H9 (cell line): ENCODE results near the gene FAM163B. TPM values are rescaled to one million over a fixed set of nuclear protein-coding genes. Genes with fewer than 3 reads are reported as not detected.

Experiments used
- DNase-seq: peaks from one replicate; pipeline ENCODE4 v3.0.0-alpha.2; 2017
- H2AFZ ChIP-seq: one replicate; pipeline ENCODE4 v1.6.1; 2013; ENCODE audit warnings: mild to moderate bottlenecking, low read length, control low read depth, moderate library complexity
- H2AK5ac ChIP-seq: 2 replicates; pipeline ENCODE4 v1.6.1; 2013; ENCODE audit warnings: low read length, control low read depth, mixed read lengths; ENCODE audit not compliant: insufficient read length
- H2BK120ac ChIP-seq: one replicate; pipeline ENCODE4 v1.6.1; 2013; ENCODE audit warnings: low read depth, mild to moderate bottlenecking, low read length, control low read depth, inconsistent platforms; ENCODE audit not compliant: poor library complexity, severe bottlenecking
- H2BK12ac ChIP-seq: 2 replicates; pipeline ENCODE4 v1.6.1; 2013; ENCODE audit warnings: low read length, control low read depth, mixed read lengths, low read depth; ENCODE audit not compliant: insufficient read length
- H2BK15ac ChIP-seq: 2 replicates; pipeline ENCODE4 v1.6.1; 2013; ENCODE audit warnings: low read depth, low read length, control low read depth
- H2BK20ac ChIP-seq: one replicate; pipeline ENCODE4 v1.6.1; 2013; ENCODE audit warnings: low read depth, mild to moderate bottlenecking, low read length, control low read depth, inconsistent platforms; ENCODE audit not compliant: poor library complexity, severe bottlenecking
- H2BK5ac ChIP-seq: 2 replicates; pipeline ENCODE4 v1.6.1; 2013; ENCODE audit warnings: low read length, control low read depth, mixed read lengths; ENCODE audit not compliant: insufficient read length
- H3K14ac ChIP-seq: 2 replicates; pipeline ENCODE4 v1.6.1; 2013; ENCODE audit warnings: low read length, control low read depth; ENCODE audit not compliant: insufficient read depth
- H3K18ac ChIP-seq: 2 replicates; pipeline ENCODE4 v1.6.1; 2013; ENCODE audit warnings: low read depth, mild to moderate bottlenecking, mixed read lengths, low read length, control low read depth; ENCODE audit not compliant: insufficient read length
- H3K23ac ChIP-seq: 2 replicates; pipeline ENCODE4 v1.6.1; 2013; ENCODE audit warnings: low read length, control low read depth, mixed read lengths, low read depth; ENCODE audit not compliant: insufficient read length
- H3K23me2 ChIP-seq: 2 replicates; pipeline ENCODE4 v1.6.1; 2013; ENCODE audit warnings: low read depth, mild to moderate bottlenecking, mixed read lengths, low read length, control low read depth; ENCODE audit not compliant: insufficient read length, poor library complexity, severe bottlenecking
- H3K27ac ChIP-seq: 2 replicates; pipeline ENCODE4 v1.5.1; 2013; ENCODE audit warnings: low read length, control low read depth, mixed read lengths, low read depth; ENCODE audit not compliant: insufficient read length
- H3K27me3 ChIP-seq: 2 replicates; pipeline ENCODE4 v1.6.1; 2013; ENCODE audit warnings: low read length, control low read depth, inconsistent platforms; ENCODE audit not compliant: insufficient read depth
- H3K4ac ChIP-seq: 2 replicates; pipeline ENCODE4 v1.6.1; 2013; ENCODE audit warnings: low read depth, mild to moderate bottlenecking, control low read depth, inconsistent platforms, low read length, moderate library complexity
- H3K4me1 ChIP-seq: 2 replicates; pipeline ENCODE4 v1.6.1; 2013; ENCODE audit warnings: low read length, control low read depth, inconsistent platforms; ENCODE audit not compliant: insufficient read depth
- H3K4me2 ChIP-seq: 2 replicates; pipeline ENCODE4 v1.6.1; 2013; ENCODE audit warnings: low read length, control low read depth, mixed read lengths; ENCODE audit not compliant: insufficient read length, insufficient read depth
- H3K56ac ChIP-seq: 2 replicates; pipeline ENCODE4 v1.6.1; 2013; ENCODE audit warnings: low read depth, mild to moderate bottlenecking, mixed read lengths, low read length, control low read depth; ENCODE audit not compliant: insufficient read length
- H3K79me1 ChIP-seq: 2 replicates; pipeline ENCODE4 v1.6.1; 2013; ENCODE audit warnings: low read depth, mild to moderate bottlenecking, moderate library complexity, low read length, control low read depth, inconsistent platforms; ENCODE audit not compliant: insufficient read depth, poor library complexity, severe bottlenecking
- H3K79me2 ChIP-seq: 2 replicates; pipeline ENCODE4 v1.6.1; 2013; ENCODE audit warnings: low read length, control low read depth, inconsistent platforms; ENCODE audit not compliant: insufficient read depth
- H3K9ac ChIP-seq: 2 replicates; pipeline ENCODE4 v1.6.1; 2013; ENCODE audit warnings: low read length, control low read depth, mixed read lengths; ENCODE audit not compliant: insufficient read length; ENCODE audit errors: extremely low read depth
- H3K9me3 ChIP-seq: one replicate; pipeline ENCODE4 v1.6.1; 2013; ENCODE audit warnings: low read depth, low read length, inconsistent platforms; ENCODE audit not compliant: control insufficient read depth
- H3T11ph ChIP-seq: one replicate; pipeline ENCODE4 v1.6.1; 2013; ENCODE audit warnings: mild to moderate bottlenecking, low read length, control low read depth, inconsistent platforms
- H4K20me1 ChIP-seq: one replicate; pipeline ENCODE4 v1.6.1; 2013; ENCODE audit not compliant: control insufficient read depth, insufficient read length, insufficient read depth
- H4K5ac ChIP-seq: 2 replicates; pipeline ENCODE4 v1.6.1; 2013; ENCODE audit warnings: low read depth, mild to moderate bottlenecking, mixed read lengths, low read length, control low read depth; ENCODE audit not compliant: insufficient read length
- H4K8ac ChIP-seq: replicated peaks from 2 replicates; pipeline ENCODE4 v1.6.1; 2013; ENCODE audit warnings: low read length, control low read depth, mixed read lengths, low read depth; ENCODE audit not compliant: insufficient read length
- H4K91ac ChIP-seq: 2 replicates; pipeline ENCODE4 v1.6.1; 2013; ENCODE audit warnings: low read depth, mild to moderate bottlenecking, moderate library complexity, mixed read lengths, low read length, control low read depth; ENCODE audit not compliant: insufficient read length
- H3K27ac Mint-ChIP-seq, 3 experiments: 2 replicates in 2 of 3; 3 replicates in 1 of 3; pipeline ENCODE4 v1.8.0; 2020 to 2021; ENCODE audit warnings: mixed read lengths in 3 of 3, mild to moderate bottlenecking in 1 of 3, moderate library complexity in 1 of 3
- H3K27me3 Mint-ChIP-seq: 2 replicates; pipeline ENCODE4 v1.8.0; 2021; ENCODE audit warnings: low read depth, mild to moderate bottlenecking, moderate library complexity, mixed read lengths
- H3K36me3 Mint-ChIP-seq, 3 experiments: 2 replicates in 2 of 3; 3 replicates in 1 of 3; pipeline ENCODE4 v1.8.0; 2020 to 2021; ENCODE audit warnings: low read depth in 3 of 3, mixed read lengths in 3 of 3; ENCODE audit not compliant: insufficient read depth in 1 of 3
- H3K4me1 Mint-ChIP-seq, 2 experiments: 2 replicates each; pipeline ENCODE4 v1.8.0; 2020; ENCODE audit warnings: mixed read lengths in 2 of 2
- H3K4me3 Mint-ChIP-seq, 2 experiments: 2 replicates in 1 of 2; 3 replicates in 1 of 2; pipeline ENCODE4 v1.8.0; 2020 to 2021; ENCODE audit warnings: mild to moderate bottlenecking in 2 of 2, mixed read lengths in 2 of 2, moderate library complexity in 1 of 2
- H3K9me3 Mint-ChIP-seq, 2 experiments: 2 replicates in 1 of 2; 3 replicates in 1 of 2; pipeline ENCODE4 v1.8.0; 2020; ENCODE audit warnings: mild to moderate bottlenecking in 2 of 2, mixed read lengths in 2 of 2, moderate library complexity in 1 of 2
- WGBS: extraction: QIAGEN DNeasy Blood & Tissue Kit; methylation state at CpG from one replicate; pipeline ENCODE4 v1.1.7; 2013; ENCODE audit warnings: missing lambda C conversion rate, low lambda C conversion rate, mixed read lengths; ENCODE audit not compliant: insufficient read length; ENCODE audit errors: extremely low coverage; 5-methylcytosine and 5-hydroxymethylcytosine counted together
- total RNA-seq: library from RNA; stranded (reverse); gene quantifications from 2 replicates; pipeline ENCODE4 v1.2.1, GENCODE V29; 2021
- TF ChIP-seq, protein P1 (sequence below): fragments of 200-600 bp; sonication (generic); conservative IDR thresholded peaks from 3 replicates; pipeline ENCODE4 v1.8.0; 2021; ENCODE audit warnings: antibody characterized with exemption, mild to moderate bottlenecking

FAM163B gene
- total RNA-seq, 1 experiment from 2014 or later, result 0.39 TPM

DNA sequence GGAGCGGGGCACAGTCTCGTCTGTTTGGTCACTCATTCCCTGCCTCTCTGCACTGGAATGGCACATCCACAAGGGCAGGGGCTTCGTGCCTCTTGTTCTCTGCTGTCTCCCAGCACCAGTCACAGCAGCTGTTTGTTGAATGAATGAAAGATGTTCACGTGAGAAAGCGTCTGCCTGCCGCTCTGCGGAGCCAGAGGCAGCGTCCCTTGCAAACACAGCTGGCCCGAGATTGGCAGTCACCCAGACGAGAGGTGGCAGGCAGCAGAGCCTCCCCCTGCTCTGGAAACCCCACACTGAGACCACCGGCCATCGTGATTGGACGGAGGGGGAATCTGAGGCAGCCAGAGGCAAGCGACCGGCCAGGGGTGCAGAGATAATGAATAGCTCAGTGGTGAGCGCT is 6.0 kb upstream of the FAM163B start:
- Mint-ChIP-seq H3K27ac (no peak overlapping the region; a peak in 1 of 7 replicates), H3K36me3 (no peaks in the 10 kb centered on the region), H3K4me1 (peaks cover 6 to 17% of the 10 kb centered on the region in 2 experiments), H3K9me3 (no peaks in the 10 kb centered on the region; a peak in 2 of 5 replicates), H3K4me3 (no peak overlapping the region), H3K27me3 (peaks cover 73% of the 10 kb centered on the region)
- Histone ChIP-seq H4K8ac (no peak overlapping the region), H3K79me1 (no peaks in the 10 kb centered on the region), H3K4me2 (no peak overlapping the region), H4K5ac (no peak overlapping the region), H2BK15ac (no peak overlapping the region), H2BK12ac (no peak overlapping the region), H2BK20ac (no peak overlapping the region), H3K79me2 (no peaks in the 10 kb centered on the region), H4K91ac (no peak overlapping the region), H3K27me3 (no peaks in the 10 kb centered on the region; the same call in 1 of the 2 replicates), H2AFZ (no peak overlapping the region), H3K4ac (no peak overlapping the region), H2AK5ac (no peak overlapping the region), H3K9me3 (no peaks in the 10 kb centered on the region), H3K14ac (no peak overlapping the region), H3K27ac (no peak overlapping the region), H3K9ac (no peak overlapping the region), H2BK5ac (no peak overlapping the region), H4K20me1 (no peaks in the 10 kb centered on the region), H3K23ac (no peak overlapping the region), H3K56ac (no peak overlapping the region), H3K23me2 (no peaks in the 10 kb centered on the region), H3T11ph (no peak overlapping the region), H3K18ac (no peak overlapping the region), H2BK120ac (no peak overlapping the region), H3K4me1 (no peaks in the 10 kb centered on the region)
- no CpG with 5 or more reads among the region's 16 CpGs for WGBS
- DNase-seq, result no peak
- TF ChIP-seq, protein P1, sequence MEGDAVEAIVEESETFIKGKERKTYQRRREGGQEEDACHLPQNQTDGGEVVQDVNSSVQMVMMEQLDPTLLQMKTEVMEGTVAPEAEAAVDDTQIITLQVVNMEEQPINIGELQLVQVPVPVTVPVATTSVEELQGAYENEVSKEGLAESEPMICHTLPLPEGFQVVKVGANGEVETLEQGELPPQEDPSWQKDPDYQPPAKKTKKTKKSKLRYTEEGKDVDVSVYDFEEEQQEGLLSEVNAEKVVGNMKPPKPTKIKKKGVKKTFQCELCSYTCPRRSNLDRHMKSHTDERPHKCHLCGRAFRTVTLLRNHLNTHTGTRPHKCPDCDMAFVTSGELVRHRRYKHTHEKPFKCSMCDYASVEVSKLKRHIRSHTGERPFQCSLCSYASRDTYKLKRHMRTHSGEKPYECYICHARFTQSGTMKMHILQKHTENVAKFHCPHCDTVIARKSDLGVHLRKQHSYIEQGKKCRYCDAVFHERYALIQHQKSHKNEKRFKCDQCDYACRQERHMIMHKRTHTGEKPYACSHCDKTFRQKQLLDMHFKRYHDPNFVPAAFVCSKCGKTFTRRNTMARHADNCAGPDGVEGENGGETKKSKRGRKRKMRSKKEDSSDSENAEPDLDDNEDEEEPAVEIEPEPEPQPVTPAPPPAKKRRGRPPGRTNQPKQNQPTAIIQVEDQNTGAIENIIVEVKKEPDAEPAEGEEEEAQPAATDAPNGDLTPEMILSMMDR, result no peak
